Mesenteric fat pad (tissue), 1 donor: Measurements from ENCODE around the gene GABBR2. TPM values are rescaled to one million over a fixed set of nuclear protein-coding genes. Genes with fewer than 3 reads are reported as not detected.

Source experiments
- DNase-seq: peaks from one replicate; pipeline ENCODE4 v3.0.0-alpha.2; 2020; ENCODE audit warnings: low spot score
- total RNA-seq: library from RNA; stranded (reverse); fragmentation: NEBNext Ultra II Directional; extraction: Animal tissue kit (Norgen Biotek cat#: 25700); gene quantifications from one replicate; pipeline ENCODE4 v1.2.1, GENCODE V29; 2021
- donor health status: DM: yes; HTN: yes; CAD: no.

Gene GABBR2
- total RNA-seq, 1 donor from 2014 or later, result not detected

- DNase-seq, result peak; percentile 12
These were observed 12.9 kb upstream of the GABBR2 start for GRCh38 chr9:98721643-98722042.

GRCh38 chr9:98720402-98720801, 11.7 kb upstream of the GABBR2 start:
- no peak for DNase-seq

GRCh38 chr9:98719055-98719454, 10.3 kb upstream of the GABBR2 start:
- DNase-seq, result no peak

GRCh38 chr9:98714833-98715232, 6.1 kb upstream of the GABBR2 start:
- peak; percentile 14 for DNase-seq

GRCh38 chr9:98712987-98713386, 4.3 kb upstream of the GABBR2 start:
- no peak for DNase-seq

GRCh38 chr9:98709968-98710965, 1.5 kb upstream of the GABBR2 start:
- peak; percentile 33 for DNase-seq

GRCh38 chr9:98708103-98708932, 417 bp downstream of the GABBR2 start:
- DNase-seq, result no peak

- DNase-seq, result no peak
These were observed 1.3 kb downstream of the GABBR2 start for GRCh38 chr9:98707166-98708102.

- DNase-seq, result no peak
These were observed 2.0 kb downstream of the GABBR2 start for GRCh38 chr9:98706651-98707165.

- no peak for DNase-seq
These were observed 5.8 kb downstream of the GABBR2 start for GRCh38 chr9:98702835-98703380.

GRCh38 chr9:98702340-98702739, 6.4 kb downstream of the GABBR2 start:
- DNase-seq, result no peak

GRCh38 chr9:98701576-98701975, 7.2 kb downstream of the GABBR2 start:
- DNase-seq, result no peak

GRCh38 chr9:98700801-98701200, 7.9 kb downstream of the GABBR2 start:
- DNase-seq, result no peak

GRCh38 chr9:98698856-98699255, 9.9 kb downstream of the GABBR2 start:
- no peak for DNase-seq

GRCh38 chr9:98694943-98695342, 13.8 kb downstream of the GABBR2 start:
- no peak for DNase-seq

GRCh38 chr9:98692392-98692791, 16.3 kb downstream of the GABBR2 start:
- DNase-seq, result no peak

GRCh38 chr9:98691890-98692289, 16.8 kb downstream of the GABBR2 start:
- no peak for DNase-seq

GRCh38 chr9:98690686-98691085, 18.0 kb downstream of the GABBR2 start:
- no peak for DNase-seq

GRCh38 chr9:98688710-98689495, 19.8 kb downstream of the GABBR2 start:
- DNase-seq, result no peak

GRCh38 chr9:98687911-98688310, 20.8 kb downstream of the GABBR2 start:
- no peak for DNase-seq
